Measurements from ENCODE around the gene DNAJC1.
"Not testable (repeated sequence)": the region's sequence is repeated elsewhere in the genome, so short reads cannot be mapped to it uniquely, and the experiment has no call there.

Gene DNAJC1, protein sequence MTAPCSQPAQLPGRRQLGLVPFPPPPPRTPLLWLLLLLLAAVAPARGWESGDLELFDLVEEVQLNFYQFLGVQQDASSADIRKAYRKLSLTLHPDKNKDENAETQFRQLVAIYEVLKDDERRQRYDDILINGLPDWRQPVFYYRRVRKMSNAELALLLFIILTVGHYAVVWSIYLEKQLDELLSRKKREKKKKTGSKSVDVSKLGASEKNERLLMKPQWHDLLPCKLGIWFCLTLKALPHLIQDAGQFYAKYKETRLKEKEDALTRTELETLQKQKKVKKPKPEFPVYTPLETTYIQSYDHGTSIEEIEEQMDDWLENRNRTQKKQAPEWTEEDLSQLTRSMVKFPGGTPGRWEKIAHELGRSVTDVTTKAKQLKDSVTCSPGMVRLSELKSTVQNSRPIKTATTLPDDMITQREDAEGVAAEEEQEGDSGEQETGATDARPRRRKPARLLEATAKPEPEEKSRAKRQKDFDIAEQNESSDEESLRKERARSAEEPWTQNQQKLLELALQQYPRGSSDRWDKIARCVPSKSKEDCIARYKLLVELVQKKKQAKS
- 23.8 to 58.5 (median 40.6) reads per million in 9 experiments for total RNA-seq

DNA sequence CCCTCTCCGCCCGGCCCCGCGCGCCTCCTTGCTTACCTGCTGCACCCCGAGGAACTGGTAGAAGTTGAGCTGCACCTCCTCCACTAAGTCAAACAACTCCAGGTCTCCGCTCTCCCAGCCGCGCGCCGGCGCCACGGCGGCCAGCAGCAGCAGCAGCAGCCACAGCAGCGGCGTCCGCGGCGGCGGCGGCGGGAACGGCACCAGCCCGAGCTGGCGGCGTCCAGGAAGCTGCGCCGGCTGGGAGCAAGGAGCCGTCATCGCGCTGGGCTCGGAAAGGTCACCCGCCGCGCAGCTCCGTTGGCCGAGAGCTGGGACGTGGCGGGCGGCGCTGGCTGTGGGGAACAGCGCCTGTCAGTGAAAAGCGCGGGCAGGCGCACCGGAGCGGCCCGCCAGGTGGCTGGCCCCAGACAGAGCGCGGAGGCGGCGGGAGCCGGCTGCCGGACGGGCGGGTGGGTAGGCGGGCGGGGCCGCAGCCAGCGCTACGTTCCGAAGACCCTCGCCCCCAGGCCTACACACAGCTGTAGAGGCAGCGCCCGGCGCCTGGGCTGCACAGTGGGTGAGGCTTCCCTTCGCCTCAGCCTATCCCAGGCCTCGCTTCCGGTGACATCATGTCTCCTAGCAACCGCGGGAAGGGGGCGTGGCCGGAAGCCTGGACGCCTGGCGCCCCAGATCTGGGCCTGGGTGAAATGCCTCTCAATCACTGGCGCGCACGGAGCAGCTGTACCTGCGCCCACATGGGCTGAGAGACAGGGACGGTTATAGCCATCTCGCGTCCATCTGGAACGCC is at the start of gene DNAJC1:
DNAJC1 (minus strand) TSS at position 554 of the 787 bp plus-strand sequence; CDS start at position 258, 296 bp downstream.
- peak within 1 kb of the TSS; percentile 84 to 94 for H3K27ac Mint-ChIP-seq
- DNase-seq (peak; percentile 99), ATAC-seq (replicated peaks) (peak; percentile 84)
- peaks cover 0 to 2% of the 10 kb centered on the region in 2 donors for H3K9me3 Mint-ChIP-seq
- peaks cover 15% of the 10 kb centered on the region for H3K36me3 Mint-ChIP-seq (ENCODE audit: insufficient read depth)
- peak within 1 kb of the TSS; percentile 80 to 90 for H3K4me3 Mint-ChIP-seq
- peaks cover 18 to 44% of the 10 kb centered on the region in 2 donors for H3K4me1 Mint-ChIP-seq (ENCODE audit: low read depth in 2 of 2)
- H3K27me3 Mint-ChIP-seq = peaks cover 5 to 10% of the 10 kb centered on the region in 2 donors

DNA sequence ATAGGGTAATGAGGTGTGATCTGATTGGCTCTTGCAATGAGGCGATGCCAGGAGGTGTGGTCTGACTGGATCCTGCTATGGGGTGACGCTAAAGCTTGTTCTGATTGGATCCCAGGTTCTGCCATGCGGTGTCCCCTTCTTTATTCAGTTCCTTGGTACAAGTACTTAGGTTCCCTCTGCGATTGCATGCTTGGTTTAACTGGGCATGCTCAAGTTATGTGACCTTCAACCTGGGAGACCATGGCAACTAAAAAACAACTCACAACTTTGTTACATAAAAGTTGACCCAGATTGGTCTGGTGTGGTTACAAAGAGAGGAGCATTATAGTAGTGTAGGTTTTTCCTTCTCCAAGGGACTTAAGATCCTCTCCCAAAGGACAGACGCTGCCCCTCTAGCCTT is 49.5 kb upstream of the DNAJC1 start:
- ATAC-seq (replicated peaks) (no peak), DNase-seq (no peak)
- Mint-ChIP-seq H3K27ac (no peak overlapping the region), H3K9me3 (no peaks in the 10 kb centered on the region), H3K36me3 (ENCODE audit: insufficient read depth) (no peaks in the 10 kb centered on the region), H3K27me3 (peaks cover 5 to 13% of the 10 kb centered on the region in 2 donors), H3K4me1 (ENCODE audit: low read depth in 2 of 2) (peaks cover 0 to 4% of the 10 kb centered on the region in 2 donors), H3K4me3 (no peak overlapping the region)

DNA sequence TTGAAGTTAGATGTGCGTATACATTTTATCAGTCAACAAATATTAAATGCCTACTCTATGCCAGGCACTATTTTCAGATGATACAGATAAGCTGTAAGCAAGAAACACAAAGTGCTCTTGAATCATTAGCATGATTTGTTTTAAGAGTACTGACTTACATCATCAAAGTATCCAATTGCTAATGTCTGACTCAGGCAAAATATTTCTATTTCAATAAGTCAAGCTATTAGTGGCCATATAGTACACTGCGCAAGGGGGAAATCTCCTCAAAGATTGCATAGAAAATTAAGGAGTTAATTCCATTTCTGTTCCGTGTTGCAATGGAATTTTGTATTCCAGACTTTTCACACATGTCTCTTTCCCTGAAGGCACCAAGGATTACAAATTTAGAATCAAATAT is 46.1 kb upstream of the DNAJC1 start:
- H3K4me1 Mint-ChIP-seq (ENCODE audit: low read depth in 2 of 2) = no peaks in the 10 kb centered on the region
- H3K4me3 Mint-ChIP-seq = no peak overlapping the region
- no peaks in the 10 kb centered on the region for H3K36me3 Mint-ChIP-seq (ENCODE audit: insufficient read depth)
- no peak for ATAC-seq (replicated peaks)
- no peak overlapping the region for H3K27ac Mint-ChIP-seq
- peaks cover 0 to 3% of the 10 kb centered on the region in 2 donors for H3K9me3 Mint-ChIP-seq
- H3K27me3 Mint-ChIP-seq = no peaks in the 10 kb centered on the region
- no peak for DNase-seq

DNA sequence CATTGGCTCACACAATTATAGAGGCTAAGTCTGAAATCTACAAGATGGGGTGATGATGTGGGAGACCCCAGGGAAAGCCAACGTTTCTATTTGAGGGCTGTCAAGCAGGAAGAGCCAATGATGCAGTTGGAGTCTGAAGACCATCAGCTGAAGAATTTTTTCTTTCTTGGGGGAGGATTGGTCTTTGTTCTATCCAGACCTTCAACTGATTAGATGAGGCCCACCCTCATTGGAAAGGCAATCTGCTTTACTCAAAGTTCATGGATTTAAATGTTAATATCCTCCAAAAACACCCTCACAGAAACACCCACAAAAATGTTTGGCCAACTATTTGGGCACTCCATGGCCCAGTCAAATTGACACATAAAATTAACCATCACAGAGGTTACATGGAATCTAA is 44.3 kb upstream of the DNAJC1 start:
- Mint-ChIP-seq H3K4me3 (no peak overlapping the region), H3K4me1 (ENCODE audit: low read depth in 2 of 2) (no peaks in the 10 kb centered on the region)
- no peak for ATAC-seq (replicated peaks)

DNA sequence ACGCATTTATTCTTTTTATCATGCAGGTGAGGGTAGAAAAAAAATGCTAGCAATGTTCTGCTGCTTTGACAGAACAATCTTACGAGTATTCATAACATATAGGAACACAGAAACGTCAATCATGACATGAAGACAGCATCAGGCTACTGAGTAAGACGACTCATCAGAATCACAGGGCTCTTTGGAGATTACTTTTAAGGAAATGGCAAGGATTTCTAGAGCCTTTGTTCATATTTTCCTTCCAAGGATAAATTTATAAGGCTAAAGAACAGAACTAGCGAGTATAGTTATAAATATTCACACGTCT is 39.8 kb upstream of the DNAJC1 start:
- Mint-ChIP-seq H3K27me3 (peaks cover 46 to 52% of the 10 kb centered on the region in 2 donors), H3K27ac (no peak overlapping the region), H3K36me3 (ENCODE audit: insufficient read depth) (no peaks in the 10 kb centered on the region), H3K9me3 (peaks cover 0 to 3% of the 10 kb centered on the region in 2 donors), H3K4me3 (no peak overlapping the region), H3K4me1 (ENCODE audit: low read depth in 2 of 2) (peaks cover 0 to 2% of the 10 kb centered on the region in 2 donors)
- DNase-seq (no peak), ATAC-seq (replicated peaks) (no peak)

More for the DNA sequence above, 44.3 kb upstream of the DNAJC1 start:
- peaks cover 0 to 3% of the 10 kb centered on the region in 2 donors for H3K9me3 Mint-ChIP-seq
- no peak for DNase-seq
- H3K36me3 Mint-ChIP-seq (ENCODE audit: insufficient read depth) = no peaks in the 10 kb centered on the region
- H3K27ac Mint-ChIP-seq = no peak overlapping the region
- peaks cover 8 to 10% of the 10 kb centered on the region in 2 donors for H3K27me3 Mint-ChIP-seq

DNA sequence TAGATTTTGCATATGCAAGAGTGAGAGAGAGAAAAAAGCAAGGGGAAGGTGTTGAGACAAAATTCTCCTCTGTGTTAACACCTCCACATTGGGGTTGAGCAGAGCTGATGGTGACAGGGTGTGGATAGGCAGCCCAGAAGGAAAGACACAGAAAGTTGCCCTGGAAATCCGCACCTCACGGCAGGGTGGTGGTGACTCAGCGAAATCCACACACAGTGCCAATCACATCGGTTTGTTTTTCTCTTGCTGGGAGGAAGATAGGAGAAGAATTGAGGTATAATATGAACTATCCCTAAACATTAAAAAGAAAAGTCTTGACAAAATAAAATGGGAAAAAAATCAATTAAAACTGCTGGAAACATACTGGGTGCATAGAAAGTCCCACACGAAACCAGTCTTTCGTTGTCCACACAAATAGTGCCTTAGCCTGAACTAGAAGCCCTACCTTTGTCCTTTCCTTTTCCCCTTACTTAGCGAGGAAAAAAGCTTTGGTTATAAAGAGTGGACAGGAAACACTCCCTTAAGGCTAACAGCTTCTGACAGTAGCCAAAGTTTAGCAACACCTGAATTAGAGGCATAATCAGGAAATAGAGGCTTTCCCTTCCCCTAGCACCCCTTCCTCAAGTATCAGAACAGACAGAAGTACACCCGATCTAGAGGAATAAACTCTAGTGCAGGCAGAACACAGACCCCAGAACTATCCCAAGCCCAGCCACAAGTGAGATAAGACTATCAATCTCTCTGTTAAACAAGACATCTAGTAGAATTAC is 39.2 kb upstream of the DNAJC1 start:
- no peak for ATAC-seq (replicated peaks)
- Mint-ChIP-seq H3K4me1 (ENCODE audit: low read depth in 2 of 2) (peaks cover 0 to 2% of the 10 kb centered on the region in 2 donors), H3K27ac (no peak overlapping the region), H3K9me3 (peaks cover 0 to 2% of the 10 kb centered on the region in 2 donors), H3K27me3 (peaks cover 52 to 57% of the 10 kb centered on the region in 2 donors), H3K4me3 (no peak overlapping the region), H3K36me3 (ENCODE audit: insufficient read depth) (no peaks in the 10 kb centered on the region)
- no peak for DNase-seq

DNA sequence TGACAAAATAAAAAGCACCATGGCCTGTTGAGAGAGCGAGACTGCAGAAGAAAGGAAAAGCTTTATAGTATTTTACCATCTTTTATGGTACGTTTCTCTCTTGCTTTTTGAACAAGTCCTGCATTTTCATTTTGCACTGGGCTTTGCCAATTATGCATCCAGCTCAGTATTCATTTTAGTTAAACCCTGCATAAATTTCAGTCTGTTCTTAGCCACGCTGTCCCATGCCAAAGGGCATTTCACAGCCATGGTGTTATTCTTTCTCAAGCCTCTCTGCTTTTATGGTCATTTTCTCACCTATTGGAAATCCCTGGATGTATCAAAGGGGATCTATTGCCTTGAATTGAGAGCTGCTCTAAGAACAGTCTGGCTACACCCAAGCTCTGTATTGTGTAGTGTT is 30.8 kb upstream of the DNAJC1 start:
- Mint-ChIP-seq H3K36me3 (ENCODE audit: insufficient read depth) (no peaks in the 10 kb centered on the region), H3K4me1 (ENCODE audit: low read depth in 2 of 2) (no peaks in the 10 kb centered on the region), H3K4me3 (no peak overlapping the region), H3K9me3 (peaks cover 0 to 1% of the 10 kb centered on the region in 2 donors), H3K27me3 (peaks cover 73 to 76% of the 10 kb centered on the region in 2 donors), H3K27ac (no peak overlapping the region)
- no peak for ATAC-seq (replicated peaks)
- no peak for DNase-seq

DNA sequence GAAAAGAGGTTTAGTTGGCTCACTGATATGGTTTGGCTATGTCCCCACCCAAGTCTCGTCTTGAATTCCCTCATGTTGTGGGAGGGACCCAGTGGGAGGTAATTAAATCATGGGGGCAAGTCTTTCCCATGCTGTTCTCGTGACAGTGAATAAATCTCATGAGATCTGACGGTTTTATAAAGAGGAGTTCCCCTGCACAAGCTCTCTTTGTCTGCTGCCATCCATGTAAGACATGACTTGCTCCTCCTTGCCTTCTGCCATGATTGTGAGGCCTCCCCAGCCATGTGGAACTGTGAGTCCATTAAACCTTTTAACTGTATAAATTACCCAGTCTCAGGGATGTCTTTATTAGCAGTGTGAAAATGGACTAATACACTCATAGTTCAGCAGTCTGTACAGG is 28.7 kb upstream of the DNAJC1 start:
- H3K27me3 Mint-ChIP-seq = peaks cover 68 to 76% of the 10 kb centered on the region in 2 donors
- H3K4me3 Mint-ChIP-seq; H3K27ac Mint-ChIP-seq; ATAC-seq (replicated peaks); H3K4me1 Mint-ChIP-seq (ENCODE audit: low read depth in 2 of 2); DNase-seq; H3K9me3 Mint-ChIP-seq; H3K36me3 Mint-ChIP-seq (ENCODE audit: insufficient read depth): not testable (repeated sequence)

DNA sequence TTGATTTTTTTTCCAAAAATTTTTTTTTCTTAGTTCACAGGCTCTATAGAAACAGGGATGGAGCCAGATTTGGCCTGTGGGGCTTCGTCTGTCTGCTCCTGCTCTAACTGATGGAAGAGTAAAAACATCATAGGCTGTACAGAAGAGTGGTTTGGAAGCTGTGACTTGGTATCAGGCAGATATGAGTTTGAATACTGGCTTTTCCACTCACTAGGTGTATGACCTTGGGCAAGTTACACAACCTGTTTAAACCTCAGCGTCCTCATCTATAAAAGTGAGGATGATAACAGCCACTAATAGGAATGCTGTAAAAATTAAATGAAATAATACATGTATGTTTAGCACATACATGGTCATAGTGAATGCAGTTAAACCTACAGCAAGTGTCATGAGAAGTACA is 26.9 kb upstream of the DNAJC1 start:
- H3K36me3 Mint-ChIP-seq (ENCODE audit: insufficient read depth) = no peaks in the 10 kb centered on the region
- H3K27me3 Mint-ChIP-seq = peaks cover 60% of the 10 kb centered on the region in 2 donors
- no peak overlapping the region for H3K4me3 Mint-ChIP-seq
- no peaks in the 10 kb centered on the region for H3K9me3 Mint-ChIP-seq
- DNase-seq (no peak), ATAC-seq (replicated peaks) (no peak)
- no peak overlapping the region for H3K27ac Mint-ChIP-seq
- H3K4me1 Mint-ChIP-seq (ENCODE audit: low read depth in 2 of 2) = no peaks in the 10 kb centered on the region

DNA sequence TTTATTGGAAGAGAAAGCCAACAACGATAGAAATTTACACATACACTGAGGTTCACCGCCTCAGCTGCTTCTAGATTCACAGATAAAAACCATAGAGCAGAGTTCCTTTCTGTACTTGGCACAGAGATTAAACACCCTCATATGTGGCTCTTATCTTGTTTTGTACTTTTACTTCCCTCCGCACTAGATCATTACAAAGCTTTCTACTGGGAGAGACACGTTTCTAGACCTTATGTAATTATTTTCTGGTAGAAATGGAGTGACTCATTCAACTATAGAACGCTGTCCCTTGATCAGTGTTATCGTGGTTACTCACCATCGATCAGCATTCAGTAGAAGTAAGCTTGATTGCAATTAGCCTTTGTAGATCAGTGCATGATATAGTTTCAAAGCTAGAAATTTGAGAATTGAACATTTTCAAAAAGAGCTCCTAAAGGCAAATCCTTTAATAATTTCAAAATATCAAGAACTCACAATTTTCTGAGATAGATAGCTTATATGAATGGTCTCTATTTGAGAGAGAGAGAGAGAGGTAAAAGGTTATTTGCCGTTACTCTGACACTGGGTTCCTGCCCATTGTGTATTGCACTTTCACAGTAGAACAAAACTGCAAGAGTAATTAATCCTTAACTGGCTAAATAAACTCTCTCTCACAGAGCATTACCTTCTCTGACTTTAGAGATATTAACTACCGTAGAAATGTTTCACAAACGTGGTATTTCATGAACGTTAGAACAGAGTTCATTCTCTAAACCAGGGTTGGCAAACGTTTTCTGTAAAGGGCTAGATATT is 26.1 kb upstream of the DNAJC1 start:
- H3K9me3 Mint-ChIP-seq = no peaks in the 10 kb centered on the region
- H3K4me3 Mint-ChIP-seq = no peak overlapping the region
- no peaks in the 10 kb centered on the region for H3K4me1 Mint-ChIP-seq (ENCODE audit: low read depth in 2 of 2)
- no peak overlapping the region for H3K27ac Mint-ChIP-seq
- peaks cover 52 to 53% of the 10 kb centered on the region in 2 donors for H3K27me3 Mint-ChIP-seq
- no peak for ATAC-seq (replicated peaks)
- no peaks in the 10 kb centered on the region for H3K36me3 Mint-ChIP-seq (ENCODE audit: insufficient read depth)
- DNase-seq = no peak

DNA sequence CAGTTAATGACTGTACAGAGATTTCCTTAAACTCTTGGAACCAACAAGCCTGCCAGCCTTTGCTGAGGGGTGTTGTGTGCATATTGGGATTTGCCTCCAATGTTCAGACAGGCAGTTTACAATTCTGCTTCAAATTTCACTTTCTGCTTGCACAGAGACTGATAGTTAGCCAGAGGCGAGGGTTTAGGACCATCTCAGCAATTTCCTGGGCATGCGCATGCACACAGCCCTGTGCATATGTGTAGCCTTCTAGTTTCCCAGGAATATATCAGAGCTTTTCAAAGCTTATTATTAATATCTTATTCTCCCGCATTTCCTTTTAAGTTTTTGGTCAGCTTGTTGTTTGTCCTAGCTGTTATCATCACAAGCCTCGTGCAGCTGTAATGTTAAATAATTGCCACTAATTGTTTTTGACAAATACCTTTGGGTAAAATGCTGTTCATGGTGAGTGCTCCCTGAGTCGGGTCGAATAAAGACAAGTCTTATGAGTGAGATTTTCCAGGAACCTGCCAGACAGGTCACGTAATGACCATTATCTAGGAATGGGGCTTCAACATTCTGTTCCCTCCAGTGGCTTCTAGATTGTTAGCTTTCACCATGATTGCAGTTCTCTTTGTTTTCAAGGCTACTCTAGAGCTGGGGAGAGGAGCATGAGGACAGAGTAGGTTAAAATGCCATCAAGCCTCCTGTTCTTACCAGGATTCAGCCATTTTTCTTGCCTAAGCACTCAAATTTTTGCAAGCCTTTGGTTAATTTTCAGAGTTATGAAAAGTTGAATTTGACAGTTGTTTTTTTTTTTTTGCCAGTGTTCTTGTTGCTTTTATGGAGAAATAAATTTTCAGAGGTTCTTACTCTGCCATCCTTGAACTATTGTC is 24.1 kb upstream of the DNAJC1 start:
- peaks cover 37 to 41% of the 10 kb centered on the region in 2 donors for H3K27me3 Mint-ChIP-seq
- no peak for DNase-seq

DNA sequence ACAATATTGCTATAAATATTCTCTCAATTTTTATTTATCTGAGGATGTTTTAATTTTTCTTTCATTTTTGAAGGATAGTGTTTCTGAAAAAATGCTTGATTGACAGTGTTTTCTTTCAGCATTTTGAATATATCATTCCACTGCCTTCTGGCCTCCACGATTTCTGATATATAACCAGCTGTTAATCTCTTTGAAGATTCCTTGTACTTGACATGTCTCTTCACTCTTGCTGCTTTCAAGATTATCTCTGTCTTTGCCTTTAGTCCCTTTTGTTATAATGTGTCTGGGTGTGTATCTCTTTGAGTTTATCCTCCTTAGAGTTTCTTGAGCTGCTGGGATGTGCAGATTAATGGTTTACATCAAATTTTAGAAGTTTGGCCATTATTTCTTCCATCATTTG is 22.8 kb upstream of the DNAJC1 start:
- Mint-ChIP-seq H3K4me1 (ENCODE audit: low read depth in 2 of 2) (peaks cover 12 to 16% of the 10 kb centered on the region in 2 donors), H3K27me3 (peaks cover 28 to 34% of the 10 kb centered on the region in 2 donors), H3K9me3 (no peaks in the 10 kb centered on the region), H3K27ac (no peak overlapping the region), H3K36me3 (ENCODE audit: insufficient read depth) (no peaks in the 10 kb centered on the region), H3K4me3 (no peak overlapping the region)
- DNase-seq = no peak
- ATAC-seq (replicated peaks) = no peak

More for the DNA sequence above, 24.1 kb upstream of the DNAJC1 start:
- peaks cover 6 to 8% of the 10 kb centered on the region in 2 donors for H3K4me1 Mint-ChIP-seq (ENCODE audit: low read depth in 2 of 2)
- H3K27ac Mint-ChIP-seq = no peak overlapping the region
- no peak overlapping the region for H3K4me3 Mint-ChIP-seq
- no peaks in the 10 kb centered on the region for H3K9me3 Mint-ChIP-seq
- no peaks in the 10 kb centered on the region for H3K36me3 Mint-ChIP-seq (ENCODE audit: insufficient read depth)
- ATAC-seq (replicated peaks) = no peak

All from effector memory CD8-positive, alpha-beta T cell (primary cell).